Esophagus squamous epithelium (tissue), 4 donors: ENCODE data around the gene SCN4A.
"Not testable (repeated sequence)": the region's sequence is repeated elsewhere in the genome, so short reads cannot be mapped to it uniquely, and the experiment has no call there.

Source experiments
- CTCF ChIP-seq, 6 experiments: fragments of 450-650 bp in 4 of 6; fragments of 200-600 bp in 2 of 6; sonication (generic) in 2 of 6; IDR thresholded peaks; one replicate each; pipeline ENCODE4 v1.5.1; 2016 to 2019; ENCODE audit warnings: antibody characterized with exemption in 6 of 6, mild to moderate bottlenecking in 4 of 6, moderate library complexity in 4 of 6
- POLR2A ChIP-seq, 4 donors: fragments of 450-650 bp; IDR thresholded peaks; one replicate each; pipeline ENCODE4 v1.6.1; 2017; ENCODE audit warnings: antibody characterized with exemption in 4 of 4, mild to moderate bottlenecking in 4 of 4, moderate library complexity in 3 of 4

- not testable (repeated sequence) for TF ChIP-seq CTCF, POLR2A (IDR thresholded peaks at IDR 0.05)
Measured at GRCh38 chr17:63901971-63902370, 70.7 kb downstream of the SCN4A start.
